Kidney epithelial cell (primary cell): ENCODE measurements around the gene METTL16. TPM values are rescaled to one million over a fixed set of nuclear protein-coding genes. Genes with fewer than 3 reads are reported as not detected.

Experiments
- DNase-seq: peaks from one replicate; pipeline ENCODE4 v3.0.0-alpha.2; 2010; ENCODE audit warnings: low read depth
- H3K27me3 ChIP-seq: 2 replicates; pipeline ENCODE4 v1.6.0; 2011; ENCODE audit warnings: low read length; ENCODE audit not compliant: control insufficient read depth, insufficient read depth
- H3K36me3 ChIP-seq: 2 replicates; pipeline ENCODE4 v1.5.1; 2011; ENCODE audit warnings: low read length; ENCODE audit not compliant: control insufficient read depth, insufficient read depth
- H3K4me3 ChIP-seq: 2 replicates; pipeline ENCODE4 v1.5.1; 2011; ENCODE audit warnings: low read depth, mild to moderate bottlenecking, control low read depth, low read length
- total RNA-seq: library from RNA; depleted of rRNA; stranded (reverse); fragments of >200 nt; gene quantifications from 2 replicates; pipeline ENCODE4 v1.2.3, GENCODE V29; 2015
- TF ChIP-seq, protein P1 (sequence below): IDR thresholded peaks from 2 replicates; pipeline ENCODE4 v1.5.1; 2011; ENCODE audit warnings: mild to moderate bottlenecking, moderate library complexity, low read length, control low read depth, inconsistent platforms; ENCODE audit not compliant: insufficient read depth, poor library complexity, severe bottlenecking

The METTL16 gene
- total RNA-seq, 1 donor from 2014 or later, result 32.4 TPM

DNA sequence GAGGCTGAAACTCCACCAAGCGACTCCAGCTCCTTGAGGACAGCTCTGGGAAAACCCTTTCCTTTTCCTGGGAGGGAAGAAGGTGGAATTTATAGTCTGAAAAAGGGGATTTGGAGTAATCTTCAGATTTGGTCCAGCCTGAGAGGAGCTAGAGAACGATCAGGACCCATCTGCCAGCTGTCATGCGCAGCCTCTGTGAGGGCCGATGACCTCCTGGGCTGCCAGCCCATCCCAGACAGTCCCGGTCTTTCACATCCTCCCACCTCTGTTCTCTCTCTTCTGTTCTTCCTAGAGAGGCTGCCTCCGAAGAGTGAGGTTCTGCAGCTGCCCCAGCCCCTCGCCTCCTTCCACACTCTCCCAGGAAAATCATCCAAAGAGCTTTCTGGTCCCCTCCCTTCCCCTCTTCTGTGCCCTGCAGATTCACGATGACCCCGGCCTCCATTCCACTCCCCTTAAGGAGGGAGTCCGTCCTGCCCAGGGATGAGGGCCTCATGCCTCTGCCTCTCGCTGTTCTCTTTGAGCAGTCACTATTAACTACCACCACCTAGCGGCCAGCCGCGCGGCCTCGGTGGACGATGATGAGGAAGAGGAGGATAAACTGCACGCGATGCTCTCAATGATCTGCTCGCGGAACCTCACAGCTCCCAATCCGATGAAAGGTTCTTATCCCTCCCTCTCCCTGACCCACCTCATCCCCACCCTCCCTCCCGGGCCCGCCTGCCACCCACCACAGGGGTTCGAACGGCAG is 144.8 kb downstream of the METTL16 start:
- no peak for DNase-seq
- TF ChIP-seq, protein P1, sequence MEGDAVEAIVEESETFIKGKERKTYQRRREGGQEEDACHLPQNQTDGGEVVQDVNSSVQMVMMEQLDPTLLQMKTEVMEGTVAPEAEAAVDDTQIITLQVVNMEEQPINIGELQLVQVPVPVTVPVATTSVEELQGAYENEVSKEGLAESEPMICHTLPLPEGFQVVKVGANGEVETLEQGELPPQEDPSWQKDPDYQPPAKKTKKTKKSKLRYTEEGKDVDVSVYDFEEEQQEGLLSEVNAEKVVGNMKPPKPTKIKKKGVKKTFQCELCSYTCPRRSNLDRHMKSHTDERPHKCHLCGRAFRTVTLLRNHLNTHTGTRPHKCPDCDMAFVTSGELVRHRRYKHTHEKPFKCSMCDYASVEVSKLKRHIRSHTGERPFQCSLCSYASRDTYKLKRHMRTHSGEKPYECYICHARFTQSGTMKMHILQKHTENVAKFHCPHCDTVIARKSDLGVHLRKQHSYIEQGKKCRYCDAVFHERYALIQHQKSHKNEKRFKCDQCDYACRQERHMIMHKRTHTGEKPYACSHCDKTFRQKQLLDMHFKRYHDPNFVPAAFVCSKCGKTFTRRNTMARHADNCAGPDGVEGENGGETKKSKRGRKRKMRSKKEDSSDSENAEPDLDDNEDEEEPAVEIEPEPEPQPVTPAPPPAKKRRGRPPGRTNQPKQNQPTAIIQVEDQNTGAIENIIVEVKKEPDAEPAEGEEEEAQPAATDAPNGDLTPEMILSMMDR, result peak; percentile 12
- no peak overlapping the region for H3K4me3 ChIP-seq
- no peaks in the 10 kb centered on the region for H3K27me3 ChIP-seq
- no peaks in the 10 kb centered on the region for H3K36me3 ChIP-seq

Other genes with a start within 250 kb of the METTL16 start
- gene SMG6, start 208.1 kb downstream of the METTL16 start, total RNA-seq, result 34.7 and 48.8 TPM in 2 replicates
- gene SRR, start 207.9 kb downstream of the METTL16 start, total RNA-seq, result 10.7 and 24.4 TPM in 2 replicates
- gene TSR1, start 175.4 kb downstream of the METTL16 start, total RNA-seq, result 44.8 and 49.1 TPM in 2 replicates
- 24.7 and 49.4 TPM in 2 replicates for gene SGSM2, start 174.4 kb downstream of the METTL16 start, total RNA-seq
- 8.7 and 15.1 TPM in 2 replicates for gene MNT, start 110.8 kb downstream of the METTL16 start, total RNA-seq
- 54.7 and 55.9 TPM in 2 replicates for gene PAFAH1B1, start 81.8 kb upstream of the METTL16 start, total RNA-seq
- gene CLUH, start 199.9 kb upstream of the METTL16 start, total RNA-seq, result 64.4 and 69.9 TPM in 2 replicates
- gene CCDC92B, start 237.8 kb upstream of the METTL16 start, total RNA-seq, result not detected in 2 replicates